Spleen (tissue), 7 donors: ENCODE data around the gene RAB27A.

Source experiments
- POLR2A ChIP-seq, 3 donors: fragments of 450-650 bp; IDR thresholded peaks; one replicate each; pipeline ENCODE4 v1.5.1; 2017; ENCODE audit warnings: antibody characterized with exemption in 3 of 3, mild to moderate bottlenecking in 1 of 3
- POLR2AphosphoS5 ChIP-seq, 3 donors: sonication (generic); formaldehyde crosslinking; IDR thresholded peaks; one replicate each; pipeline ENCODE4 v1.5.1; 2017; ENCODE audit warnings: antibody characterized with exemption in 3 of 3
- TF ChIP-seq, protein P1 (sequence below), 11 experiments: fragments of 200-600 bp in 7 of 11; fragments of 450-650 bp in 4 of 11; sonication (generic) in 4 of 11; IDR thresholded peaks in 8 of 11; conservative IDR thresholded peaks in 3 of 11; 1 replicate in 7 of 11; 2 replicates in 4 of 11; pipeline versions ENCODE4 v1.4.0 to v1.8.0; 2016 to 2021; ENCODE audit warnings: antibody characterized with exemption in 11 of 11, inconsistent platforms in 4 of 11, mild to moderate bottlenecking in 1 of 11
- donor health status: DM: no; HTN: no; CAD: no; lungs with moderate emphysema.
- donor health status: DM: no; HTN: no; CAD: no.
- donor health status: DM: no; HTN: no; CAD: no.

DNA sequence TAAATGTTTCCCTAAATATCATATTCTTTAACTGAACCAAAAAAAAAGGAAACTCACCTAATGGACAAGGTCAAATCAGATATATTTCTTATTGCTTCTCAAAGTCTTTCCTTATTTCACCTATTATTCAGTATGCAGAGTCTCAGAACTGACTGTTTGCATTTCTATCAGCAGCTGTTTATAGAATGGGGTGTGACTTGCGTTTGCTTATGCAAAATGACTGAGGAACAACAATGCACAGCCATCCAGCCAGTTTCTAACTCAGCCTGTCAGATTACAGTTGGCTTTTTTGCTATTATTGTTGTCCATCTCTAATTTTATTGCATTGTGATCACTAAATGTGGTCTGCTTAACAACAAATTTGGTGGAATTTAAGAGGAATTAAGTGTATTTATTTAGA is 40.7 kb downstream of the RAB27A start:
- TF ChIP-seq, protein P1, sequence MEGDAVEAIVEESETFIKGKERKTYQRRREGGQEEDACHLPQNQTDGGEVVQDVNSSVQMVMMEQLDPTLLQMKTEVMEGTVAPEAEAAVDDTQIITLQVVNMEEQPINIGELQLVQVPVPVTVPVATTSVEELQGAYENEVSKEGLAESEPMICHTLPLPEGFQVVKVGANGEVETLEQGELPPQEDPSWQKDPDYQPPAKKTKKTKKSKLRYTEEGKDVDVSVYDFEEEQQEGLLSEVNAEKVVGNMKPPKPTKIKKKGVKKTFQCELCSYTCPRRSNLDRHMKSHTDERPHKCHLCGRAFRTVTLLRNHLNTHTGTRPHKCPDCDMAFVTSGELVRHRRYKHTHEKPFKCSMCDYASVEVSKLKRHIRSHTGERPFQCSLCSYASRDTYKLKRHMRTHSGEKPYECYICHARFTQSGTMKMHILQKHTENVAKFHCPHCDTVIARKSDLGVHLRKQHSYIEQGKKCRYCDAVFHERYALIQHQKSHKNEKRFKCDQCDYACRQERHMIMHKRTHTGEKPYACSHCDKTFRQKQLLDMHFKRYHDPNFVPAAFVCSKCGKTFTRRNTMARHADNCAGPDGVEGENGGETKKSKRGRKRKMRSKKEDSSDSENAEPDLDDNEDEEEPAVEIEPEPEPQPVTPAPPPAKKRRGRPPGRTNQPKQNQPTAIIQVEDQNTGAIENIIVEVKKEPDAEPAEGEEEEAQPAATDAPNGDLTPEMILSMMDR (IDR thresholded peaks at IDR 0.05 in 8 of 11, conservative IDR thresholded peaks at IDR 0.05 in 3 of 11): no peak
- no peak for TF ChIP-seq POLR2A (IDR thresholded peaks at IDR 0.05)
- TF ChIP-seq POLR2AphosphoS5 (IDR thresholded peaks at IDR 0.05): no peak
